IPS-18a (cell line): ENCODE data around the gene CCDC106.

Source experiments
- H3K27ac ChIP-seq: one replicate; pipeline ENCODE4 v1.5.1; 2013; ENCODE audit warnings: low read length
- H3K27me3 ChIP-seq: one replicate; pipeline ENCODE4 v1.6.1; 2013; ENCODE audit warnings: mild to moderate bottlenecking, low read length; ENCODE audit not compliant: control insufficient read depth, insufficient read depth
- H3K36me3 ChIP-seq: one replicate; pipeline ENCODE4 v1.6.1; 2013; ENCODE audit warnings: low read depth, low read length; ENCODE audit not compliant: control insufficient read depth
- H3K4me1 ChIP-seq: one replicate; pipeline ENCODE4 v1.6.1; 2013; ENCODE audit warnings: low read depth, low read length; ENCODE audit not compliant: control insufficient read depth
- H3K4me3 ChIP-seq: one replicate; pipeline ENCODE4 v1.5.1; 2013; ENCODE audit warnings: low read length
- H3K9ac ChIP-seq: one replicate; pipeline ENCODE4 v1.6.1; 2013; ENCODE audit warnings: mild to moderate bottlenecking, low read length, moderate library complexity
- H3K9me3 ChIP-seq: one replicate; pipeline ENCODE4 v1.6.1; 2013; ENCODE audit warnings: low read depth, low read length; ENCODE audit not compliant: control insufficient read depth

CCDC106 gene

DNA sequence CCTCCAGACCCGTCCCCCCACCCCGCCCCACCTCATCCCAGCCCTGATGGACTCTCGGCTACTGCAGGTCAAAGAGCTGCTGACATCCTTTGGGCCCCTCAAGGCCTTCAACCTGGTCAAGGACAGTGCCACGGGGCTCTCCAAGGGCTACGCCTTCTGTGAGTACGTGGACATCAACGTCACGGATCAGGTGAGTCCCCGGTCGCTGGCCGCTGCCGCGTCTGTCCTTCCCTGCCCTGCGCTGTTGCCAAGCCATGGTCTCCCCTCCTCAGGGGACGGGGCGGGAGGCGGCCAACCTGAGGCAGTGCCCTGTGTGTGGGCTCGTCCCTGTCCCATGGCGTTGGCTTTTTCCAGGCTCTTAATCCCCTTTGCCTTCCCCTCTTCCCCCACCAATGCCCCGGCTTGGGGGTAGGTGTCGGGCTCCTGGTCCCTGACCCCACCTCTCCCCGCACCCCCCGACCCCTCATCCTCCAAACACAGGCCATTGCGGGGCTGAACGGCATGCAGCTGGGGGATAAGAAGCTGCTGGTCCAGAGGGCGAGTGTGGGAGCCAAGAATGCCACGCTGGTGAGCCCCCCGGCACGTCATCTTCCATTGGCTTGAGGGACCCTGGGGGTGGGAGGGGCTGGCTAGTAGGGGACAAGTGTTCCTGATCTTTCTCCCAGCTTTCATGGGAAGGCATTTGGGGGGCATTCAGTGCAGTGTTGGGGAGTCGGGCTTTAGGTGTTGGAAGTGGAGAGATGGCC lies 20.8 kb downstream of the CCDC106 start:
- H3K9ac ChIP-seq = no peak overlapping the region
- H3K27ac ChIP-seq = no peak overlapping the region
- no peak overlapping the region for H3K4me3 ChIP-seq
- no peaks in the 10 kb centered on the region for H3K27me3 ChIP-seq
- H3K9me3 ChIP-seq = no peaks in the 10 kb centered on the region
- H3K36me3 ChIP-seq = peaks cover 65% of the 10 kb centered on the region
- peaks cover 9% of the 10 kb centered on the region for H3K4me1 ChIP-seq

DNA sequence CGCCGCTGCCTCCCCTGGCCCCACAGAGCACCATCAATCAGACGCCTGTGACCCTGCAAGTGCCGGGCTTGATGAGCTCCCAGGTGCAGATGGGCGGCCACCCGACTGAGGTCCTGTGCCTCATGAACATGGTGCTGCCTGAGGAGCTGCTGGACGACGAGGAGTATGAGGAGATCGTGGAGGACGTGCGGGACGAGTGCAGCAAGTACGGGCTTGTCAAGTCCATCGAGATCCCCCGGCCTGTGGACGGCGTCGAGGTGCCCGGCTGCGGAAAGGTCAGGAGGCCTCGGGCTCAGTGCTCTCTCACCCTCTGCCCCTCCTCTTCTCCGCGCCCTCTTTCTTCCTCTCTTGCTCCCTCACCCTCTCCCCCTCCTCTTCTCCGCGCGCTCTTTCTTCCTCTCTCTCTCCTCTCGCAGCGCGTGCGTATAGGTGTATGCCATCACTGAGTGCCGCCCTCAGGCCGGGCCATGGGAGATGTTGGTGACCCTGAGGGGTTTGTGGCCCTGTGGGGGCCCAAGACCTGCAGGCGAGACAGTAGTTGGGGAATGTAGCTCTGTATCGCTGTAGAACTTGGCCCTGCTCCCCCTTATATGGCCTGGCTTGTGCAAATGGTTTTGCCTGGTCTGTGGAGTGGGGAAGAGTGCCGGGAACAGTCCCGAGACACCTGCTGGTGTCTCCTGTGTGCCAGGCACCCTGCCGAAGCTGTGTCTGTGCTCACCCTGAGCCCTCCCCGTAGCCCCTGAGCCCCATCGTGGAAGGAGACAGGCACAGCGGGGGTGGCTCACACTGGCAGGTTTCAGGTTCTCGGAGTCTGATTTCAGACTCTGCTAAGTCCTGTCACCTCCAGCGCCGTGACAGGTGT lies 21.6 kb downstream of the CCDC106 start:
- peaks cover 9% of the 10 kb centered on the region for H3K4me1 ChIP-seq
- H3K9me3 ChIP-seq = no peaks in the 10 kb centered on the region
- no peak overlapping the region for H3K4me3 ChIP-seq
- no peak overlapping the region for H3K27ac ChIP-seq
- H3K9ac ChIP-seq = no peak overlapping the region
- H3K27me3 ChIP-seq = no peaks in the 10 kb centered on the region
- H3K36me3 ChIP-seq = peaks cover 56% of the 10 kb centered on the region

DNA sequence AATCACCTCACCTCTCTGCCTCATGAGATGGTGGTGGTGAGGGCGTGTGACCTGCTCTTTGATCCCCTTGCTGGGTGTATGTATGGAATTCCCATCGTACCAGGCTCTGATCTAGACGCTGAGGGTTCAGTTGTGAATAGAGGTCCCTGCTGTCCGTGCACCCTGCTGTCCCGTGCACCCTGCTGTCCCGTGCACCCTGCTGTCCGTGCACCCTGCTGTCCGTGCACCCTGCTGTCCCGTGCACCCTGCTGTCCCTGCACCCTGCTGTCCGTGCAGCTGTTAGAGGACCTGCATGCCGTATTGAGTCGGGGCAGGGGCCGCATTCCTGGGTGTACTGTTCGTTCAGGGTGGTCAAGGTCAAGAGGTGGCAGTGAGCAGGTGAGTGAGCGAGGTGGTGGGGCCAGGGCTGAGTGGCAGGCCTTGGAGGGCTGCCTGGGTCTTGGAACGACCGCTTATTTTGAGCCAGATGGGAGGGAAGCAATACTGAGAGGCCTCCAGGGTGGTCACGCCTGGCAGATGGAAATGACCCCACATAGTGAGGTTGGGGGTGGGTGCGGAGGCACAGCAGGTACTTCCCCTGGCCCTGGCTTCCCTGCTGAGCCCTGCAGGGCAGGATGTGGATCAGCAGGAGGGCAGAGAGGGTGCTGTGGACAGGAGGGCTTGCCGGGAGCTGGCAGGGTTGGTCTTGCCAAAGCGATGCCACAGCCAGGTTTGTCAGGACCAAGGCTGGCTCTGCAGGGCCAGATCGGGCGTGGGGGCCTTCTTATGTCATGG lies 22.5 kb downstream of the CCDC106 start:
- no peak overlapping the region for H3K27ac ChIP-seq
- no peaks in the 10 kb centered on the region for H3K27me3 ChIP-seq
- no peak overlapping the region for H3K4me3 ChIP-seq
- no peak overlapping the region for H3K9ac ChIP-seq
- H3K4me1 ChIP-seq = peaks cover 9% of the 10 kb centered on the region
- no peaks in the 10 kb centered on the region for H3K9me3 ChIP-seq
- peaks cover 49% of the 10 kb centered on the region for H3K36me3 ChIP-seq

DNA sequence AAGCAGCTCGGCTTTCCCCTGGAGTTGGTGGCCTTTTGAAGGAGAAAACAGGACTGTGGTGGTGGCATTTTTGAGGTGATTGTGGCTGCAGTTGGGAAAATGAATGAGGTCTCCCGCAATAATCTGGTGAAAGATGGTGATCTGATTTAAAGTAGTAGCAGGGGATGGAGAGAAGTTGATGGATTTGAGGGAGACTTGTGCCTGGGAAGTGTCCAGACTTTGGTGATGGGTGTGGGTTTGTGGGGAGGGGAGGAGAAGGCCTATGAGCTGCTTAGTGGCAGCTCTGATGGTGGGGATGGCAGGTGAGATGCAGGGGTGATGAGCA lies 23.0 kb downstream of the CCDC106 start:
- H3K4me1 ChIP-seq = peaks cover 13% of the 10 kb centered on the region
- no peaks in the 10 kb centered on the region for H3K9me3 ChIP-seq
- H3K36me3 ChIP-seq = peaks cover 44% of the 10 kb centered on the region
- no peaks in the 10 kb centered on the region for H3K27me3 ChIP-seq
- H3K27ac ChIP-seq = no peak overlapping the region
- no peak overlapping the region for H3K9ac ChIP-seq
- no peak overlapping the region for H3K4me3 ChIP-seq

DNA sequence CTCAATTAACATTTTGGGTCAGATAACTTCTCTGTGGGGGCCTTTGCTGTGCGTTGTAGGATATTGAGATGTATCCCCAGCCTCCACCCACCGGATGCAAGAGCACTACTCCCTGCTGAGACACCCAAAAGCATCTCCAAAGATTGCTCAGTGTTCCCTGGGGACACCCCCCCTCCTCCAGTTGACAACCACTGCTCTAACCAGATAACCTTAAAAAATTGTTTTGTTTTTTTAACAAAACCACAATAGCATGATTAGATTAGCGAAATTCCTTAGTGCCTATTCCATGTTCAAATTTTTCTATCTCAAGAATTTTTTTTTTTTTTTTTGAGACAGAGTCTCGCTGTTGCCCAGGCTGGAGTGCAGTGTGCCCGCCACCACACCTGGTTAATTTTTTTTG lies 24.4 kb downstream of the CCDC106 start:
- Histone ChIP-seq H3K36me3 (peaks cover 30% of the 10 kb centered on the region), H3K4me1 (peaks cover 18% of the 10 kb centered on the region), H3K27me3 (no peaks in the 10 kb centered on the region), H3K9me3 (no peaks in the 10 kb centered on the region), H3K9ac (no peak overlapping the region), H3K4me3 (no peak overlapping the region), H3K27ac (peak overlapping the region; percentile 50)

DNA sequence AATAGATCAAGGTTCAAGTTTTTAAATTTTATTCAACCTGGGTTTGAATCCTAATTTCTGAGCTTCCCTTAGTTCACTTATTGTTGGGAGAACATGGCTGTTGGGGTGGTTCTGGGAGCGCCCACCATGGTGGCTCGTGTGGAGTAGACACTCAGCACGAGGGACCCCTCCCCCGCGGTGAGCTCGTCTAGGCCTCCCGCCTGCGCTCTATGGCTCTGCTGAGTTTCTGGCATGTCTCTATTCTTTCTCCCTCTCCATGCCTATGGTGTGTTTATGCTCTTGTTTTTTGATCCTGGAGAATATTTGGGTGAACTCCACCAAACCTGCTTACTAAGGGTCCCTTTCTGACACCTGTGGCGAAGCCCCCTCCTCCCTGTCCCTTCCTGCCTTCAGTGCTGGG lies 25.5 kb downstream of the CCDC106 start:
- Histone ChIP-seq H3K36me3 (peaks cover 24% of the 10 kb centered on the region), H3K9ac (no peak overlapping the region), H3K4me3 (no peak overlapping the region), H3K27ac (peak overlapping the region; percentile 0), H3K27me3 (no peaks in the 10 kb centered on the region), H3K9me3 (no peaks in the 10 kb centered on the region), H3K4me1 (peaks cover 18% of the 10 kb centered on the region)

DNA sequence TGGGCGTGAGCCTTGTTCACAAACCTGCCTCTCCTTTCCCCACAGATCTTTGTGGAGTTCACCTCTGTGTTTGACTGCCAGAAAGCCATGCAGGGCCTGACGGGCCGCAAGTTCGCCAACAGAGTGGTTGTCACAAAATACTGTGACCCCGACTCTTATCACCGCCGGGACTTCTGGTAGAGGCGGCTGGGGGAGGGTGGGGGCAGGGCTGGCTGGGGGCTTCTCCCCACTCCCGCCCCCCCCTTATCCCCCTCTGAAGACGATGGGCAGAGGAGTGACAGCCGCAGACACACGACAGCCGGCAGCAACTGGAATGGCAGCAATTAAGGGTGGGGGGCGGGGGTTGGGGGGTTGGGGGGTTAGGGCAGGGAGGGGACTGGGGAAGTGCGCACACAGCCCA lies 25.9 kb downstream of the CCDC106 start:
- Histone ChIP-seq H3K9me3 (no peaks in the 10 kb centered on the region), H3K36me3 (peaks cover 24% of the 10 kb centered on the region), H3K27ac (no peak overlapping the region), H3K4me3 (no peak overlapping the region), H3K4me1 (peaks cover 18% of the 10 kb centered on the region), H3K27me3 (no peaks in the 10 kb centered on the region), H3K9ac (no peak overlapping the region)

DNA sequence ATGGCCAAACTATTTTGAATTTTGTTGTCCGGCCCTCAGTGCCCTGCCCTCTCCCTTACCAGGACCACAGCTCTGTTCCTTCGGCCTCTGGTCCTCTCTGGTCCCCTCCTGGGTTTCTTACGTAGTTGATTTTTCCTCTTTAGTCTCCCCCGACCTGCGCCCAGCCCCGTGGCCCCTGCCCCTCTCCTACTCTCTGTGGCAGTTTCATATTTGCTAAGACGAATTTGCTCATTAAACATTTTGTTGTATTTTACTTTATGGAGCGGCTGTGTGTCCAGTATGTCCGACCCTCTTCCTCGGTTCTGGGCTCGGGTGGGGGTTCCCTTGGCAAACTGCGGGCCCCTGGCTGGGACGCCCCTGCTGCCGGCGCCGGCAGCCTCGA lies 26.4 kb downstream of the CCDC106 start:
- peak overlapping the region; percentile 25 for H3K27ac ChIP-seq
- H3K36me3 ChIP-seq = peaks cover 24% of the 10 kb centered on the region
- peak overlapping the region; percentile 82 for H3K9ac ChIP-seq
- H3K27me3 ChIP-seq = no peaks in the 10 kb centered on the region
- H3K4me1 ChIP-seq = peaks cover 18% of the 10 kb centered on the region
- peak overlapping the region; percentile 65 for H3K4me3 ChIP-seq
- H3K9me3 ChIP-seq = no peaks in the 10 kb centered on the region

DNA sequence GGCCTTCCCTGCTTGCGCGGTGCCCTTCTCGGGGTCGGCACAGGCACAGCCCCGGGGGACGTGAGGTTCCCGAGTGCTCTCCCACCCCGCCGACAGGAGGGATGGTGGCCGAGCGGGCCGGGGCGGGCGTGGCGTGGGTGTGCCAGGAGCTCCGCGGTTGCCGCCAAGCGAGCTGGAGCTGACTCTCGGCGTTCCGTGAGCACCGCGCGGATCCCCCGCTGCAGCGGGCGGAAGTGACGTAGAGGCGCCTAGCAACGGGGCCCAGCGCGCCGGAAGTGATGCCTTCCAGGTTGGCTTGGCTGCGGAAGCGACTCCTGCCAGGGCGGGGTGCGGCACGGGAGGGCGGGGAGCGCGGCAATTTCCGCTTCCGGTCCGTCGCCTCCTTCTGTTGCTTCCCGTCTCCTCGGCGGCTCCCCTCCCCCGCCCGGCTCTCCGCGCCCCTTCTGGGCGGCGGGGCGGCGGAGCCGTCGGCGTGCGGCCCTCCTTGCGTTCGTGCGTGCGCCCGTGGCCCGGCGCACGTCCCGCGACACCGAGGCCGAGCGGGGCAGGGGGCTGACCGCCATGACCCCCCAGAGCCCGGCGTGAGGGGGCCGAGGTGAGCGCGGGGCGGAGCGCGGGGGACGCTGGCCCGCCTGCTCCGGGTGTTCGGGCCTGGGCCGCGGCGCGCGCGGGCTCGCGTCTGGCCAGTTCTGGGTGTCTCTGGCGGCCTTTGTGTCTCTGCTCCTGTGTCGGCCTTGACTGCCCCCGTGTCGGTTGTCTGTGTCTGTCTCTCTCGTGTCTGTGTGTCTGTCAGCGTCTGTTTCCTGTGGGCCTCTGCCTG lies 27.0 kb downstream of the CCDC106 start, which contains the start of gene EPN1:
Gene EPN1 (plus strand): TSS at position 386 of the 820 bp plus-strand sequence. CDS start 3,402 bp downstream, outside the sequence.
- Histone ChIP-seq H3K9me3 (no peaks in the 10 kb centered on the region), H3K36me3 (peaks cover 24% of the 10 kb centered on the region), H3K4me1 (peaks cover 18% of the 10 kb centered on the region), H3K9ac (peak within 1 kb of the TSS; percentile 82), H3K27ac (peak within 1 kb of the TSS; percentile 25), H3K27me3 (no peaks in the 10 kb centered on the region), H3K4me3 (peak within 1 kb of the TSS; percentile 92)

DNA sequence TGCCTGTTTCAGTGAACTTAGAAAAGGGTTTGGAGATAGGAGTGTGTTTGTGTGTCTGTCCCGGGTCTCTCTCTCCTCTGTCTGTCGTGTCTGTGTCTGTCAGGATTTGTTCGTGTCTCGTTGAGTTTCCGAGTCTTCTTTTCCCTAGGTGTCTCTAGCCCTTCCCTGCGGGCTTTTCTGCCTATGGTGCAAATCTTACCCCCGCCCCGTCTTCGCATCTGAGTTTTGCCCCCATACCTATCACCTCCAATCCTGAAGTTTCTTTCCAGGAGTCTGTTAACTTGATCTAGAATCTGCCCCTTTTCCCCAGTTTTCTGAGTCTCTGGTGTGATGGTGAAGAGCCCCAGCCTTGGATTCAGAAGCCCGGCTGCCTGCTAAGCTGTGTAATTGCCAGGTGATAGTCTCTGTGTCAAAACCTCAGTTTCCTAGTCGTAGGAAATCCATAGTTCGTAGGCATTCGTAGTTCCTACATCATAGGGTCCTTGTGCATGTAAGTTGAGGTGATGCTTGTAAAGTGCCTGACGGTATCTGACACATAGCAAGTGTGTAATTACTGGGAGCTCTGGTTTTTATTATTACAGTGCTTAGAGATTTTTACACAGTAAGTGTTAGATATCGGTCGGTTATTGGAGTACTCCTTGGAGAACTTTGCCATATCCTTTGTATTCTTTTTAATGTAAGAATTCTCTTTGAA lies 27.8 kb downstream of the CCDC106 start:
- H3K4me3 ChIP-seq = peak overlapping the region; percentile 92
- H3K9me3 ChIP-seq = no peaks in the 10 kb centered on the region
- peak overlapping the region; percentile 82 for H3K9ac ChIP-seq
- no peak overlapping the region for H3K27ac ChIP-seq
- peaks cover 21% of the 10 kb centered on the region for H3K36me3 ChIP-seq
- no peaks in the 10 kb centered on the region for H3K27me3 ChIP-seq
- peaks cover 18% of the 10 kb centered on the region for H3K4me1 ChIP-seq
